NCI-H187 treated with DMSO at 0.1 percent for 48 hours (cell line): Measurements from ENCODE around the gene PRKCE.
A peak's percentile ranks its signal among the peaks of the same experiment; 100 is the strongest.

Source experiments
- DNase-seq: peaks from one replicate; lab custom pipeline; 2025; lab: John Stamatoyannopoulos, UW

Gene PRKCE

DNA sequence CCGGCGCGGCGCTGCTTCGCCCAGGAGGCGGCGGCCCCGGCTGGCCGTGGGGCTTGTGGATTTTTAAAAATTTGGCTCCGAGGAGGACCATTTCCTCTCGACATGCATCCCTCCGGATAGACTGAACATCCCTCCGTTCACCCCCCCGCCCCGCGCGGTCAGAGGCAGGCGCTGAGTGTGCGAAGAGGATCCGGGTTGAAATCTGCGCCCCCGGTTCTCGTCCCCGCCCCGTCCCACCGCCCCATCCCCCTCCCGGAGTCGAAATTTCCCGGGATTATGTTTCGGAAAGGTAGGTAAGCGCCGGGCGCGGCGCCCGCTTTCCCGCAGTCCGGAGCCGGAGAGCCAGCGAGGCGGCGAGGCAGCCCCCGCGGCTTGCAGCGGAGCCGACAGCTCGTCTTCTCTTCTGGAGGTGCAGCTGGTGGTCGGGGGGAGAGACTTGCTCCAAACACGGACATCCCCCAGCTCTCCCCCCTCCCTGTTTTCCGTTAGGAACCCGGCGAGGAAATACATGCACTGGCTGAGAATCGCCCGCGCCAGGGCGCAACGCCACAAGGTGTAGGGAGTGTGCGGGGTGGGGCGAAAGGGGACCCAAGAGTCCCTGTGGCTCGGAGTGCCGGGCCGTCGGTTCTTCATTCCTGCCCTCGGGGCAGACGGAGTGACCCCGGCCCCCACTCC, at the start of gene PRKCE:
TSS of gene PRKCE (plus strand) at position 261 of the 675 bp plus-strand sequence.
- DNase-seq, result no peak

DNA sequence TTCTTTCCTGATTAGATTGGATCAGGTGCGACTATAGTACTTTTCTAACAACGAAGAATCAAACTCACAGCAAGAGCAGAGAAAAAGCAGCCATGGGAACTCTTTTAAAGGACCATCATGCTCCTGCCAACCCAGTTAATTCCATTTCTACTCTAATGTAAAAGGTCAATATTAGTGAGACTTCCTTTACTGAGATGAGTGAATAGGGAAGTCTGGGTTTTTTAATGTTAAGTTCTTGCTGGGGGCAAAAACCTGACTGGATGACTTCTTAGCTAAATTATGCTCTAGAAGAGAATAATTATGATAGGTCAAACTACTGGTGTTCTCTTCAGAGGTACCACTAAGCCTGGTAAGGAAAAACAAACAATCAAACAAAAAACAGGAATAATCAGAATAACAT, 48.9 kb upstream of the PRKCE start:
- DNase-seq, result no peak

DNA sequence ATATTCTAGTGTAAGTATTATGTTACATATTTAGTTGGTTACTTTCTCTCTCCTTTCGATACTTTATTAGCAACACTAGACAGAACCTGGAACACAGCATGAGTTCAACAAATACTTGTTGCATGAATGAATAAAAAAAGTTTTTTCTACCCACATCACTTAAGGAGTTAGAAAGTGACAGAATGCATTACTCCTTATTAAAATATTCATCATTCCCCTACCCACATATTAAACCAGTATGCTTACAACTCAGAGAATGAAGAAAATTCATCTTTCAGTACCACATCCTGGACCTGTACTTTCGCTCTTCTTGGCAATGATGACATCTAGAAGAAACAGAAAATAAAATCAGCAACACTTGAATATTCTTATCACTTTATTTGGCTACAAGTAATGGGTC, 46.4 kb upstream of the PRKCE start:
- DNase-seq, result no peak

DNA sequence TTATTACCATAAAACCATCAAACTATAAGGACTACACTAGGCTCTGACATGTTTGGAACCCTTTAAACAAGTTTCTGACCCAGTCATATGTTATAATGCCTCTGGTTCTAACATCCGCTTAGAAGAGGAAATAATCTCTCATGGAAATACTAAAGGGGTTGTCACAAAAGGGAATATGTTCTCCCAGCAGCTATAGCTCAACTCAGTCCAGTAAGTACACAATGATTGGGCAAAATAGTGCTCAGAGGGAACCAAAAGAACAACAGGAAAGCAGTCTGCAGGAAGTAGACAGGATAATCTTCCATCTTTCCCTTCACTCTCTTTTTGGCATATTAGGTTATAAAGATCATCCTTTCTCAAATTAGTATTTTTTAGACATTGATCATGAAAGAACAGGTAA, 44.7 kb upstream of the PRKCE start:
- DNase-seq, result no peak

DNA sequence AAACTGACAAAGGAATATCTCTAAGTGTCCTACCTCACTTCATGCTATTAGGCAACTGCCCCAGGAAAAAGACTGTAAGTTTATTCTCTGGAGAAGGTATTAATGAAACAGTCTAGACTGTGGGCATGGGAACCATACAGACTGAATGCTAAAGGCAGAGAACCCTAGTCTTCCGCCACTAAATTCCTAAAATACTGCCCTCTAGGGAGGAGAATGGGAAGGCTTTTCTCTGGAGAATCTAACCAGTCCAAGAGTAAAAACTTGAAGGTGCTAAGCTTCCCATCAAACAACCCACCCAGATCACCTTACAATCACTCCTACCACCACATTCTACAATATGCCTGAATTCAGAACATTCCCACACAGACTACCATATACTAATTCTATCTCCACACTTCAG, 43.8 kb upstream of the PRKCE start:
- no peak for DNase-seq

DNA sequence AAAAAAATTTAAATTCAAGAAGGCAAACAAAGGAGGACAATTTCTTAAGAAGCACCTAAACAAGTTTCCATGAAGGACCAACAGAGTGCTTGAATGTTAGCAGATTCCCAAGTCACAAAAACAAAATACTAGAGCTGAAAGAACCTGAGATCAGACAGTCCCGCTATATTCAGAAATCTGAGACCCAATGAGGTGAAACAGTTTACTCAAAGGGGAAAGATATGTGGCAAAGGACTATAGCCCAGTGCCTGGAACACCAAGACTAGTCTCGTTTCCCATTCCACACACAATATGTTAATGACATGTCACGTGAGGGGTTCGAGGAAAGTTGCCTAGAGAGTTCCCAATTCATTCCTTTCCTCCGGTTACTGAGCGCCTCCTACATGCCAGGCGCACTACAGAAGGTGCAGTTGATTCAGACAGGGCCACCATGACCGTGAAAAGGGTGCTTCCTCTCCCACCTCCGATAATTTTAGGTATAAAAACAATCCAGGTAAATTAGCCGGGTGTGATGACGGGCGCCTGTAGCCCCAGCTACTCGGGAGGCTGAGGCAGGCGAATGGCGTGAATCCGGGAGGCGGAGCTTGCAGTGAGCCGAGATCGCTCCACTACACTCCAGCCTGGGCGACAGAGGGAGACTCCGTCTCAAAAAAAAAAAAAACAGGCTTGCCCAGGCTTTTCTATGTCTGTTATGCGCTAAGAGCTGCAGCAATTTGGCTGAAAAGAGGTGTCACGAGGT, 41.0 kb upstream of the PRKCE start:
- DNase-seq, result peak; percentile 58

DNA sequence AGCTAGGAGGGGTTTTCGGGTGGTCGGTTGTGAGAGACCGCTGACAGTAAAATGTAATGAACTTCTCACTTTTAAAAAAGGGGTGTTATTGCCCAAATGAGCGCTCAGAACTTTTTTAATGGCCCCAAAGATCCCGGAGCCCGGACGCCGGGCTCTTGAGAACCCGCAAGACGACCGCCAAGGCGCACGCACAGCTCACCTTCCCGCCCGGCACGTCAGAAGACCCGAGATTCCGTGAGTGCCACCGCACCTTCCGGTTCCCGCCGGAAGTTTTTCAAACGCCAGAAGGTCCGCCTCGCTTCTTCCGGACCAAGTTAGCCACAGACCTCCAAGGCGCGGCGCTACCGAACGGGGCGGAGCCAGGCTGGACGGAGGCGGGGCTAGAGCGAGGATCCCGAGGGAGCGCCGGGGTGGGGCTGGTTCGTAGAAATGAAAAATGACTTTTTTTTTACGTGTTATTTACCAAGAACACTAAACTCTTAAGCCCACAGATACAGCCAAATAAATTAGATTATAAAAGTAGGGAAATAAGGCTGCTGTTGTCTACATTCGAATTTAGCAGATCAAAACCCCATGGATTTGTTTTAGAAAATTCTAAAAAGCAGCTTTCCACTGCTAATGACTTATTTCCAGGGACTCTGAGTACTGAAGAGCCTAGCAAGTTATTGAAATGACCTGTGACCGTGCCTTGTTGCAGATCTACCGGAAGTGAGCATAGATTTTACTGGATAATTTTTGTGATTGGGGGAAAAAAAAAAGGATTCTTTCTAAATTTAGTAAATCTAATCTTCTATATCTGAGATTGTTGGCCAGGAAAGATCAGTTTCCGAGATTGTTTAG, 40.2 kb upstream of the PRKCE start, which contains the start of gene SRBD1:
TSS of gene SRBD1 (minus strand) at position 248 of the 840 bp plus-strand sequence. CDS start 5,826 bp downstream, outside the sequence.
- DNase-seq, result peak; percentile 72

DNA sequence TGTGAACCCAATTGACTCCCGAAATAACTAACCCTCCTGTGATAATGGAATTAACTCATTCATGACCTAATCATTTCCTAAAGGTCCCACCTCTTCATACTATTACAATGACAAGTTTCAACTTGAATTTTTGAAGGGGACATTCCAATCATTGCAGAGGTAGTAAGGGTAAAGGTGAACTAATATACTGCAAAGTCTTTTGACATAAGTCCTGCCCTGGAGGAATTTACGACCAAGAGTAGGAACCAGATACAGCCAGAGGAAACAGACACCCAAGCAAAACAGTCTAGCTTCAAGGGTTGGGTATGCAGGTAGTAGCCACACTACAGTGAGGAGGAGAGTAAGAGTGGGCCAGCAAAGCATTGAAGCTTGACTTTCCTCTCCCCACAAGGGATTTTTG, 39.2 kb upstream of the PRKCE start:
- DNase-seq, result no peak

DNA sequence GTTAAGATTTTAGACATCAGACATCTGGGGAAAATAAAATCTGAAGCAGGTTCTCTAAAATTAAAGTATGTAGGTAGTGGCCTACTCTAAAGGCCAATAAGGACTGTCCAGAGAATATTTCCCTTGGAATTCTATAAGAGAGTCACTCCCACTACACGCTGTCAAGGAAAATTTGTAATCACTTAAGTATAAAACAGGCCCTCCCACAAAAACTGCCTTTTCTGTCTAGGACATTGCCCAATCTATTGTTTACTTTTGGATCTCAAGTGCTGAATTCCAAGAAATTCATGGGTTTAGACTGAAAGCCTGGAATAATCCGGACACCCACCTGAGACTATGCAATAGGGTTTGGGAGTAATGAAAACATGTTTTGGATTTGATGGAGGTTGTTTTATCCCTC, 38.7 kb upstream of the PRKCE start:
- DNase-seq, result no peak

DNA sequence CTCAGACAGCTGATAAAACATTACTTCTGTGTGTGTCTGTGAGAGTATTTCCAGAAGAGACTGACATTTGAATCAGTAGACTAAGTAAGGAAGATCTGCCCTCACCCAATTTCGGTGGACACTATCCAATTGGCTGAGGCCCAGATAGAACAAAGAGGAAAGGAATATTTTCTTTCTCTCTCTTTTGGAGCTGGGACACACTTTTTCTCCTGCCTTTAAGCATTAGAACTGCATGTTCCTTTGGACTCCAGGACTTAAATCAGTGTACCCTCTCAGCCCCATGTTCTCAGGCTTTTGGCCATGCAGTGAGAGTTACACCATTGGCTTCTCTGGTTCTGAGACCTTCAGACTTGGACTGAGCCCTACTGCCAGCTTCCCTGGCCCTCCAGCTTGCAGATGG, 37.1 kb upstream of the PRKCE start:
- DNase-seq, result no peak

DNA sequence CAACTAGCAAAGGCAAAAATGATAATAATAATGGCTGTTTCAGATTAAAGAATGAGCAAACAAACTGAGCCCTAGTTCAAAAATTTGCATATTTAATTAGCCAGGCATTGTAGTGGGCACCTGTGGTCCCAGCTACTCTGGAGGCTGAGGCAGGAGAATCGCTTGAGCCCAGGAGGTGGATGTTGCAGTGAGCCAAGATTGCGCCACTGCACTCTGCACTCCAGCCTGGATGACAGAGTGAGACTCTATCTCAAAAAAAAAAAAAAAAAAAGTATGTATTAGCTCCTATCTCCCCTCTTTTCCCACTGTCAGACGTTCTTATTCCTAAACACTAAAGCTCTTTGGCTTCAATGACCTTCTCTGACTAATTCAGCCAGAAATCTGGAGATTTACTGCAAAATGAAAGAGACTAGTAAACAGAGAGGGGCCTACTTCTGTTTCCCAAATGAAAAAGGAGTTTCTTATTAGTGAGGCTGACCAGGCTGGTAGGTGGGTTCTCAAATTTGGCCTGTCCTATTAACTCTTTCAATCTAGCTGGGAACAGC, 36.5 kb upstream of the PRKCE start:
- DNase-seq, result no peak

DNA sequence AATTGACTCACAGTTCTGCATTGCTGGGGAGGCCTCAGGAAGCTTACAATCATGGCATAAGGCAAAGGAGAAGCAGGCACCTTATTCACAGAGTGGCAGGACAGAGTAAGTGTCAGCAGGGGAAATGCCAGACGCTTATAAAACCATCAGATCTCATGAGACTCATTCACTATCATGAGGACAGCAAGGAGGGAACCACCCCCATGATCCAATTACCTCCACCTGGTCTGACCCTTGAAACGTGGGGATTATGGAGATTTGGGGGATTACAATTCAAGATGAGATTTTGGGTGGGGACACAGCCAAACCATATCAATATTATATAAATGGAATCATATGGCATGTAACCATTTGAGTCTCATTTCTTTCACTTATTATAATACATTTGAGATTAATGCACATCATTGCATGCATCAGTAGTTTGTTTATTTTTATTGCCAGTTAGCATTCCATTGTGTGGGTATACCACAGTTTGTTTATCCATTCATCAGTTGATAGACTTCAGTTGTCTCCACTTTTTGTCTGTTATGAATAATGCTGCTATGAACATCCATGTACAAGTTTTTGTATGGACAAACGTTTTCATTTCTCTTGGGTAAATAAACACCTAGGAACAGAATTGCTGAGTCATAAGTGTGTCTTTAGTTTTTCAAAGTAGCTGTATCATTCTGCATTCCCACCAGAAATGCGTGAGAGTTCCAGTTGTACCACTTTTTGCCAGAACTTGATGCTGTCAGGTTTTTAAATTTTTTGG, 34.6 kb upstream of the PRKCE start:
- no peak for DNase-seq

DNA sequence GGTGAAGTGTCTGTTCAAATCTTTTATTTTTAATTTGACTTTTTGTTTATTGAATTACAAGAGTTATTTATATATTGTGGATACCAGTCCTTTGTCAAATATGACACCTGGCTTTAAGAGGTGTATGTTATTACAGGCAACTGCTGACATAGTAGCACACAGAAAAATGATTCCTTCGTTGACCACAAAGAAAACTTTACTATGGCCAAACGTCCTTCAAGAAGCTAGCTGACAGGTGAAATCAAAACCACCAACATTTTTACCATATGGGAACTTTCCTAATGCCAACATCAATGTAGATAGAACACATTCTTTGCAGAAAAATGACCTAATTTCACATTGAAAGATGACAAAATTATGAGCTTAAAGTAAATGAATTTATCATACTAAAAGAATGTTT, 34.0 kb upstream of the PRKCE start:
- DNase-seq, result no peak

DNA sequence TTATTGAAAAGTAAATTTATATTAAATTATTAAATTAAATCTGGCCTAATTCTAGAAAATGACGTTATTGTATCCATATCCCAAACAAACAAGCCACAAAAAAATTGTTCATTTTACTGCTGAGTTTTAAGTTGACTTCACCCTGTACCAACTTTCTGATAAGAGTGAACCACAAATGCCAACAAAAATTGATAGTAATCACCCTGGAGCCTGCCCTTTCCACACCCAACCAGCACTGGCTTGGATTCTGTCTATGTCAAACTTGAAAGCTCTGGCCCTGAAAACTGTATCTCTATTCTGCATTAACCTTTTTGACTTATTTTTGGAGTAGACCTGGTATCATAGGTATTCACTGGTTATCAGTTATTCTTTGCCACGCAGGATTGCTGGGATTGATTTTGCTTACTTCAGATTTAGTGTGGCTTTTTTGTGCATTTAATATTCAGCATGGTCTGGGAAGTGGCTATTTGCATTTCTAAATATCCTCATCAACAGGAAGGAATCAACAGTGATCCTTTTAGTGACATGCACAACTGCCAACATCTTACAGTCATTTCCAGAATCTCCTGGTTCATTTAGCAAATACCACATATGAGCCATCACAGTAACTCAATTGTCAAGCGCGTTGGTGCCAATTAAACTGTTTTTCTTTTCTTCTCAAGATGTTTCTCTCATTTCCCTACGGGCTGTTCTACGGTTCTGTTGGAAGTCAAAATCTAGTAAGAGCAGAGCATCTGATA, 29.0 kb upstream of the PRKCE start:
- DNase-seq, result no peak

DNA sequence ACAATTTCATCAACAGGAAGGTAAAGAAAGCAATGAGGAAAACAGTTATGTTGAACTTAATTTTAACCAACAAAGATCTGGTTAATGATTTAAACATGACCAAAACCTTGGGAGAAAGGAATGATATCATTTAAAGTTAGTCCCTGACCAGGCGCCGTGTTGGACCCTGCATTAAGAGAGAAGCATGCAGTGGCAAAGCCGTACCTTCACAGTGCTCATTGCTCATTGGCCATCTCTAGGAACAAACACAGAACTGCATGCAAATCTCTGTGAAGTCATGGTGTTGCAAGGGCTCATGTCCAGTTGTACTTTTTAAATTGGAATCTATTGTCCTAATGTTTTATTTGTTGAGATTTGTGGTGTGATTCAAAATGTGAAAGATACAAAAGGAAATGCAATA, 28.4 kb upstream of the PRKCE start:
- no peak for DNase-seq

DNA sequence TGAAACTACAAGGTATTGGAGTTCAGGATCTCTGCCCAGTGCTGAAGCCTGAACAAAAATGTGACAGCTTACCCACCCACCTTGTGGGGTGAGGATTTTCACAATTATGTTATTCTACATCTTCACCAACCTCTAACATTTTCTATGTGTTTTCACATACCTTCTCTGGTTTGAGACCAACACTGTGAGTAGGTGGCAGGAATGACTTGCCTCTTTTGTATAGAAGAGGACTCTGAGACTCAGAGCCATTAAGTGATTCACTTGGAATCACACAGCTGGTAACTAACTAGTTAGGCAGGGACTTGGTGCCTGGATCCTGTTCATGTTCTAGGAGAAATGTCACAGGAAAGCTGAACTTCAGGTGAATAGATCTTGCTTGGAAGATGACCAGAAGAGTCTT, 25.7 kb upstream of the PRKCE start:
- no peak for DNase-seq

DNA sequence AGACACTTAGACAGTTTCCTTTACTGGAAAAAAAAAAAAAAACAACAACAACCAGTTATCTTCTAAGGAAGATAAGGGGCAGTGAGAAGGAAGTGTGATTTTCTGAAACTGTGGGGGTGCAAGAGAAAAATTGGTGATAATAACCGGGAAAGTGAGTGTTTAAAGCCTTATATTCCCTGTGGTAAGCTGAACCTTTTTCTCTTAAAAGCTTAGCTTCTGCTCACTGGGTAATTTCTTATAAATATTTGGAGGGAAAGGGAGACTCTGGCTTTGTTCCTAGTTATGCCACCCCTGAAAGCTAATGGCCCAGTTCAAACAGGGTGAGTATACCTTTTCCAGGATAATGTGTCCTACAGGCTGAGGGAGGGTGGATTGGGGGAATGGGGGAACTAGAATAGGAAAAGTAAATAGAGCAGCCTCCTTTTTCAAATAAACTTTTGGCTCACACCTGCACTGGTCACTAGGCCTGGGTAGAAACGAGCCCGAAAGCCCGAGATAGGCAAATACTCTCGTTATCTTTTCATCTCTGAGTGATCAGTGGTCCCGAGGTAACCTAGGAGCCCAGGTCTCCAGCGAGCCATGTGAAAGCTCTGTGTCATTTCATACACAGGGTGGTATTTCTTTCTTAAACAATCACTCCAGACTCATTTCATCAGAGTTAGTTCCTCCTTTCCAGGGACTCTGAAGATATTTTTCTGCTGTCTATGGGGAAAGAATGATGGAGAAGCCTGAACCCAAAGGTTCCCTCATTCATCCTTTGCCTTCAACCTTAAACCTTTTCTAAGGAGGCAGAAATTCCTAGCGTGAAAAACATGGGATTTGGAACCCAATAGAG, 24.9 kb upstream of the PRKCE start:
- no peak for DNase-seq

DNA sequence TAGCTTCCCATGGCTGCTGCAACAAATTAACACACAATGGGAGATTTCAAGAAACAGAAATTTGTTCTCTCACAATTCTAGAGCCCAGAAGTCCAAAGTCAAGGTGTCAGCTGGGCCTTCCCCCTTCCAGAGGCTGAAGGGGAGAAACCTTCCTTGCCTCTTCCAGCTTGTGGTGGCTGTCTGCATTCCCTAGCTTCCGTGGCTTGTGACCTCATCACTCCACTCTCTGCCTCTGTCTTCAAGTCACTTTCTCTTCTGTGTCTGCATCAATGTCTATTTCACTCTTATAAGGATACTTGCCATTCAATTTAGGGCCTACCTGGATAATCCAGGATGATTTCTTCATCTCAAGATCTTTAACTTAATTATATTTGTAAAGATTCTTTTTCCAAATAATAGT, 23.6 kb upstream of the PRKCE start:
- DNase-seq, result no peak

DNA sequence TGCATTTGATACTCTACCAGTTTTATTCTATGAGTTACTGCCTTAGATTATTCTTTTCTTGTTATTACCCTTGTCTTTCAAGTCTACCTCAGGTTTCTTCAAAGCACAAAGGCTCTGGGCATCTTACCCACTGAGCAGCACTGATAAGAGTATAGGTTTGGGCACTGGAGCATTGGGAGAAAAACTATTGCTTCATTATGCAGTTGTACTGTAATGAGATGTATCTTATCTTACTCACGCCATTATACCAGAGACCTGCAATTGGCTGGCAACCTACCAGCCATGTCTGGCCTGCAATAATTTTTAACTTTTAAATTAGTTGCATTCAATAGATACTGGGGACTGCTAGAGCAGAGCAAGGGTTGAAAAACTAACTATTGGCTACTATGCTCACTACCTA, 21.5 kb upstream of the PRKCE start:
- no peak for DNase-seq

DNA sequence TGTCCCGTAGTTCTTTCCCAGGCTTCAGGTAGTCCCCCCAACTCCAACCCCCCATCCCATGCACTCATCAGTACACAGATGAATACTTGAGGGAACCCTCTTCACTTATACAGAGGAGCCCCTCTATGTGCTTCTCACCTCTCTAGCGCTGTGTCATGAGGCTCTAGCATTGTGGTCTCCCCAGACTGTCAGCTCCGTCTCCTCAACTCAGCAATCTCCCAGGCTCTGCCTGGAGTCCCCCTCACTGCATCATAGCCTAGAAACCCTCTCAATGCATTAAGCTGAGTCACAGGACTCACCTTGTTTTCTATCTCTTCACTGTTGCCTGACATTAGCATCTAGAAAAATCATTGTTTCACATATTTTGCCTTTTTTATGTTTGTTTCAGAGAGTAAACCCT, 20.2 kb upstream of the PRKCE start:
- DNase-seq, result no peak
